GM20431 (cell line): Measurements from ENCODE around the gene LRP1B.
"Not testable (repeated sequence)": the region's sequence is repeated elsewhere in the genome, so short reads cannot be mapped to it uniquely, and the experiment has no call there.

Experiments used
- in situ Hi-C: fragments of 300-500 bp; cut with MseI, MboI; formaldehyde crosslinking; loops from one replicate; pipeline ENCODE4 v1.15.0; 2020; ENCODE audit warnings: low sequenced_read_pairs; ENCODE audit not compliant: unreplicated experiment

The LRP1B gene

GRCh38 chr2:142112757-142113221 lies 18.0 kb downstream of the LRP1B start:
- in situ Hi-C loops = no loop called here

GRCh38 chr2:142104134-142104758 lies 26.6 kb downstream of the LRP1B start:
- in situ Hi-C loops = no loop called here

GRCh38 chr2:142100970-142101369 lies 29.8 kb downstream of the LRP1B start:
- in situ Hi-C loops = no loop called here

- in situ Hi-C loops = no loop called here
Measured at GRCh38 chr2:142100139-142100873, 30.5 kb downstream of the LRP1B start.

GRCh38 chr2:142097711-142098110 lies 33.1 kb downstream of the LRP1B start:
- in situ Hi-C loops = no loop called here

- in situ Hi-C loops = no loop called here
Measured at GRCh38 chr2:142095647-142096046, 35.2 kb downstream of the LRP1B start.

- in situ Hi-C loops = no loop called here
Measured at GRCh38 chr2:142094233-142094632, 36.6 kb downstream of the LRP1B start.

GRCh38 chr2:142088058-142088568 lies 42.7 kb downstream of the LRP1B start:
- in situ Hi-C loops = no loop called here

- in situ Hi-C loops = not testable (repeated sequence)
Measured at GRCh38 chr2:142087585-142087984, 43.2 kb downstream of the LRP1B start.

- in situ Hi-C loops = no loop called here
Measured at GRCh38 chr2:142082368-142082767, 48.4 kb downstream of the LRP1B start.

GRCh38 chr2:142076317-142076716 lies 54.5 kb downstream of the LRP1B start:
- in situ Hi-C loops = no loop called here

- in situ Hi-C loops = no loop called here
Measured at GRCh38 chr2:142075826-142076225, 55.0 kb downstream of the LRP1B start.

GRCh38 chr2:142069251-142069888 lies 61.4 kb downstream of the LRP1B start:
- in situ Hi-C loops = no loop called here

- in situ Hi-C loops = no loop called here
Measured at GRCh38 chr2:142065700-142066099, 65.1 kb downstream of the LRP1B start.

- in situ Hi-C loops = no loop called here
Measured at GRCh38 chr2:142065156-142065555, 65.7 kb downstream of the LRP1B start.

- in situ Hi-C loops = no loop called here
Measured at GRCh38 chr2:142061733-142062132, 69.1 kb downstream of the LRP1B start.

- in situ Hi-C loops = no loop called here
Measured at GRCh38 chr2:142058149-142058548, 72.7 kb downstream of the LRP1B start.

GRCh38 chr2:142056784-142057183 lies 74.0 kb downstream of the LRP1B start:
- in situ Hi-C loops = no loop called here

- in situ Hi-C loops = no loop called here
Measured at GRCh38 chr2:142052220-142052863, 78.5 kb downstream of the LRP1B start.

- in situ Hi-C loops = no loop called here
Measured at GRCh38 chr2:142048581-142048980, 82.2 kb downstream of the LRP1B start.

GRCh38 chr2:142045641-142046040 lies 85.2 kb downstream of the LRP1B start:
- in situ Hi-C loops = no loop called here
